SK-N-SH treated with all-trans-retinoic acid at 6 μM for 48 hours (cell line): ENCODE measurements around the gene ACADSB.

Experiments
- ATAC-seq: fragments of 200-7000 bp; cut with Tn5 transposase; 3 replicates; pipeline ENCODE4 v1.9.1; 2020; ENCODE audit warnings: mild to moderate bottlenecking, moderate library complexity
- ARNTL ChIP-seq: fragments of 450-650 bp; formaldehyde crosslinking; IDR thresholded peaks from 2 replicates; pipeline ENCODE4 v1.5.0; 2020; ENCODE audit warnings: low read depth, mild to moderate bottlenecking, moderate library complexity, borderline replicate concordance
- BACH2 ChIP-seq: fragments of 250-450 bp; sonication (Bioruptor Pico); IDR thresholded peaks from 2 replicates; pipeline ENCODE4 v1.9.0; 2021; ENCODE audit warnings: mild to moderate bottlenecking, borderline replicate concordance
- CSDC2 ChIP-seq: fragments of 250-450 bp; sonication (Bioruptor Pico); IDR thresholded peaks from 2 replicates; pipeline ENCODE4 v1.5.0; 2020; ENCODE audit warnings: mild to moderate bottlenecking, moderate library complexity
- ESRRG ChIP-seq: fragments of 250-450 bp; sonication (Bioruptor Pico); IDR thresholded peaks from 2 replicates; pipeline ENCODE4 v1.6.1; 2021; ENCODE audit warnings: mild to moderate bottlenecking
- GLIS3 ChIP-seq: fragments of 250-450 bp; sonication (Bioruptor Pico); IDR thresholded peaks from 2 replicates; pipeline ENCODE4 v1.5.0; 2020; ENCODE audit warnings: mild to moderate bottlenecking, moderate library complexity
- ISL1 ChIP-seq: fragments of 250-450 bp; sonication (Bioruptor Pico); IDR thresholded peaks from 2 replicates; pipeline ENCODE4 v2.1.2; 2022; ENCODE audit warnings: mild to moderate bottlenecking, moderate library complexity
- PPARA ChIP-seq: fragments of 250-450 bp; sonication (Bioruptor Pico); IDR thresholded peaks from 2 replicates; pipeline ENCODE4 v1.5.0; 2020; ENCODE audit warnings: mild to moderate bottlenecking, borderline replicate concordance
- RARB ChIP-seq: fragments of 250-450 bp; sonication (Bioruptor Pico); IDR thresholded peaks from 2 replicates; pipeline ENCODE4 v1.8.0; 2021; ENCODE audit warnings: mild to moderate bottlenecking, moderate library complexity
- SNAI2 ChIP-seq: fragments of 250-450 bp; sonication (Bioruptor Pico); IDR thresholded peaks from 2 replicates; pipeline ENCODE4 v1.5.0; 2020; ENCODE audit warnings: mild to moderate bottlenecking, moderate library complexity
- TOX ChIP-seq: fragments of 250-450 bp; sonication (Bioruptor Pico); IDR thresholded peaks from 2 replicates; pipeline ENCODE4 v1.8.0; 2021; ENCODE audit warnings: mild to moderate bottlenecking, moderate library complexity, borderline replicate concordance
- ZC3H10 ChIP-seq: fragments of 250-450 bp; sonication (Bioruptor Pico); IDR thresholded peaks from 2 replicates; pipeline ENCODE4 v1.5.1; 2021; ENCODE audit warnings: mild to moderate bottlenecking, moderate library complexity
- ZFP3 ChIP-seq: fragments of 250-450 bp; sonication (Bioruptor Pico); IDR thresholded peaks from 2 replicates; pipeline ENCODE4 v1.5.0; 2020; ENCODE audit warnings: mild to moderate bottlenecking, moderate library complexity
- ZNF565 ChIP-seq: fragments of 450-650 bp; formaldehyde crosslinking; conservative IDR thresholded peaks from 2 replicates; pipeline ENCODE4 v1.5.0; 2020; ENCODE audit warnings: low read depth, mild to moderate bottlenecking, moderate library complexity
- ZNF70 ChIP-seq: fragments of 450-650 bp; formaldehyde crosslinking; IDR thresholded peaks from 2 replicates; pipeline ENCODE4 v1.5.0; 2020; ENCODE audit warnings: mild to moderate bottlenecking, moderate library complexity
- TF ChIP-seq, protein P1 (sequence below): fragments of 250-450 bp; sonication (Bioruptor Pico); IDR thresholded peaks from 2 replicates; pipeline ENCODE4 v1.8.0; 2021; ENCODE audit warnings: low read depth, mild to moderate bottlenecking, moderate library complexity, borderline replicate concordance
- TF ChIP-seq, protein P2 (sequence below): fragments of 250-450 bp; sonication (Bioruptor Pico); IDR thresholded peaks from 2 replicates; pipeline ENCODE4 v1.5.1; 2021; ENCODE audit warnings: mild to moderate bottlenecking, moderate library complexity
- TF ChIP-seq, protein P3 (sequence below): fragments of 250-450 bp; sonication (Bioruptor Pico); IDR thresholded peaks from 2 replicates; pipeline ENCODE4 v1.5.0; 2020; ENCODE audit warnings: mild to moderate bottlenecking, moderate library complexity
- TF ChIP-seq, protein P4 (sequence below): fragments of 250-450 bp; sonication (Bioruptor Pico); IDR thresholded peaks from 2 replicates; pipeline ENCODE4 v1.5.1; 2020; ENCODE audit warnings: low read depth, mild to moderate bottlenecking, moderate library complexity
- TF ChIP-seq, protein P5 (sequence below): fragments of 250-450 bp; sonication (Bioruptor Pico); IDR thresholded peaks from 2 replicates; pipeline ENCODE4 v1.8.0; 2020; ENCODE audit warnings: mild to moderate bottlenecking, moderate library complexity, borderline replicate concordance

Gene ACADSB

DNA sequence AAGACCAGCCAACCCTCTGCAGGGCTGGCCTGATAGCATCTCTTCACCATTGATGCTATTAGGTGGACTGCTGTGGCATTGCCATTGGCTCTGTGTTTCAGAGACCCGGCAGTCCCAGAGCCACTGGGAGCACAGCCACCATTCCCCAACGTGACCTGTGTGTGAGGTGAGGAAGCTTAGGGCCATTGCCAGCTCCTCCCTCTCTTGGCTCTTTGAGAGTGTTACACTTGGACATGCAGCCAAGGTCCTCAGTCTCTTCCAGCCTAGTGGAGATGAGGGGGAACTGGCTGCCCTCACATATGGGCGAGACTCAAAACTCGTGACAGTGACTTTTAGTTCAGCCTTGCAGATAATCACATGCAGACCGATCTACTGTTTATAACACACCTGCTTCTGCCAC, 87.6 kb downstream of the ACADSB start:
- TF ChIP-seq SNAI2, result no peak
- TF ChIP-seq, all 23 proteins: peak for 0
- no peak for ATAC-seq

DNA sequence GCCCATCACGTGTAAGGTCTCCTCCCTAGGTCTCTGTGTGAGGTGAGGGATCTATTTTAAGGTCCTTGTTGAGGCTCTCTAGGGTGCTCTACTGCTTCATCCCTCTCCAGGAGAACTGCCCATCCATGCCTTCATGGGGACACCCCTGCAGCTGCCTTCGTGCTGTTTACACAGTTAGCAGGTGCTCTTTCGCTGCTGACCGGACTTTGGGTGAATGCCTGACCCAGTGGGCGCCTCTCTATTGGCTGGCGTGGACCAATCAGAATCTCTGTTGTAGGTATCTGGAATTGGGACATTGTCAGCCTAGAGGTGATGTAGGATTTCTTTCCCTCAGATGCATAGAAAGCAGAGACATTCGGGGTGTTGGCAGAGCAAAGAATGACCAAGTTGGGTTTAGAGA, 88.2 kb downstream of the ACADSB start:
- ATAC-seq, result no peak
- no peak for TF ChIP-seq TOX (CRISPR knock-in tag)
- no peak for TF ChIP-seq ZNF70 (CRISPR knock-in tag)
- TF ChIP-seq, protein P1, sequence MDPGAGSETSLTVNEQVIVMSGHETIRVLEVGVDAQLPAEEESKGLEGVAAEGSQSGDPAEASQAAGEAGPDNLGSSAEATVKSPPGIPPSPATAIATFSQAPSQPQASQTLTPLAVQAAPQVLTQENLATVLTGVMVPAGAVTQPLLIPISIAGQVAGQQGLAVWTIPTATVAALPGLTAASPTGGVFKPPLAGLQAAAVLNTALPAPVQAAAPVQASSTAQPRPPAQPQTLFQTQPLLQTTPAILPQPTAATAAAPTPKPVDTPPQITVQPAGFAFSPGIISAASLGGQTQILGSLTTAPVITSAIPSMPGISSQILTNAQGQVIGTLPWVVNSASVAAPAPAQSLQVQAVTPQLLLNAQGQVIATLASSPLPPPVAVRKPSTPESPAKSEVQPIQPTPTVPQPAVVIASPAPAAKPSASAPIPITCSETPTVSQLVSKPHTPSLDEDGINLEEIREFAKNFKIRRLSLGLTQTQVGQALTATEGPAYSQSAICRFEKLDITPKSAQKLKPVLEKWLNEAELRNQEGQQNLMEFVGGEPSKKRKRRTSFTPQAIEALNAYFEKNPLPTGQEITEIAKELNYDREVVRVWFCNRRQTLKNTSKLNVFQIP, result no peak
- no peak for TF ChIP-seq PPARA (CRISPR knock-in tag)
- no peak for TF ChIP-seq BACH2 (CRISPR knock-in tag)
- TF ChIP-seq RARB (CRISPR knock-in tag), result no peak
- TF ChIP-seq, protein P2, sequence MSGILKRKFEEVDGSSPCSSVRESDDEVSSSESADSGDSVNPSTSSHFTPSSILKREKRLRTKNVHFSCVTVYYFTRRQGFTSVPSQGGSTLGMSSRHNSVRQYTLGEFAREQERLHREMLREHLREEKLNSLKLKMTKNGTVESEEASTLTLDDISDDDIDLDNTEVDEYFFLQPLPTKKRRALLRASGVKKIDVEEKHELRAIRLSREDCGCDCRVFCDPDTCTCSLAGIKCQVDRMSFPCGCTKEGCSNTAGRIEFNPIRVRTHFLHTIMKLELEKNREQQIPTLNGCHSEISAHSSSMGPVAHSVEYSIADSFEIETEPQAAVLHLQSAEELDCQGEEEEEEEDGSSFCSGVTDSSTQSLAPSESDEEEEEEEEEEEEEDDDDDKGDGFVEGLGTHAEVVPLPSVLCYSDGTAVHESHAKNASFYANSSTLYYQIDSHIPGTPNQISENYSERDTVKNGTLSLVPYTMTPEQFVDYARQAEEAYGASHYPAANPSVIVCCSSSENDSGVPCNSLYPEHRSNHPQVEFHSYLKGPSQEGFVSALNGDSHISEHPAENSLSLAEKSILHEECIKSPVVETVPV (CRISPR knock-in tag), result no peak
- TF ChIP-seq ISL1 (CRISPR knock-in tag), result no peak
- no peak for TF ChIP-seq ZFP3

DNA sequence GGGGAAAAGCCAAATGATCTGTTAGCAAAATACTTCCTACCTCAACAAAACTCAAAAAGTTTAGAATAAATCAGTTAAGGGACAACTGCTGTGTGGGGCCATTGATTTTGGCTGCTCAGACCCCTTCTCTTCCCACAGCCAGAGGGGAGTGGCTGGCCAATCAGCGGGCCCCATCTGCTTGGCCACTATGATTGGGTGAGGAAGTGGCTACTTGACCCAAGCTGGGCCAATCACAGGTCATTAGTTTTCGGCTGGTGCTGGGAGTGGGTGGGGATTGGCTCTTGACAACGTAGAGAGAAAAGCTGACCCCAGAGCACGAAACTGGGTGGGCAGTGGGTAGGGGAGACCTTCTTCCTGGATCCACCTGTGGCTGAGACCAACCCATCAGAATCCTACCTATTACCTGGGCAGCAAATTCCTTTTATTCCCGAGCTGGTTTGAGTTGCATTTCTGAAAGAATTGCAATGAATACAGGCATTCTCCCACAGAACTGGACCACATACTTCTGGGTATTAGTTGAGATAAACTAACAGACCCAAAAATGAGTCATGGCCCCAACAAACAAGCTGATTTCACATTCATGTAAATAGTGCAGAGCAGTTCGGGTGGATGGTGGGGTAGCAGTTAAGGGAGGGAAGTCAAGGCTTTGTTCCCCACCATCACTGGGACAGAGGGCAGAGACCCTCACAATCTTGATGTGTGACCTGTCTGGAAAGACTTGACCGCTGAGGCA, 91.4 kb downstream of the ACADSB start:
- TF ChIP-seq CSDC2 (CRISPR knock-in tag), result no peak
- TF ChIP-seq, protein P3, sequence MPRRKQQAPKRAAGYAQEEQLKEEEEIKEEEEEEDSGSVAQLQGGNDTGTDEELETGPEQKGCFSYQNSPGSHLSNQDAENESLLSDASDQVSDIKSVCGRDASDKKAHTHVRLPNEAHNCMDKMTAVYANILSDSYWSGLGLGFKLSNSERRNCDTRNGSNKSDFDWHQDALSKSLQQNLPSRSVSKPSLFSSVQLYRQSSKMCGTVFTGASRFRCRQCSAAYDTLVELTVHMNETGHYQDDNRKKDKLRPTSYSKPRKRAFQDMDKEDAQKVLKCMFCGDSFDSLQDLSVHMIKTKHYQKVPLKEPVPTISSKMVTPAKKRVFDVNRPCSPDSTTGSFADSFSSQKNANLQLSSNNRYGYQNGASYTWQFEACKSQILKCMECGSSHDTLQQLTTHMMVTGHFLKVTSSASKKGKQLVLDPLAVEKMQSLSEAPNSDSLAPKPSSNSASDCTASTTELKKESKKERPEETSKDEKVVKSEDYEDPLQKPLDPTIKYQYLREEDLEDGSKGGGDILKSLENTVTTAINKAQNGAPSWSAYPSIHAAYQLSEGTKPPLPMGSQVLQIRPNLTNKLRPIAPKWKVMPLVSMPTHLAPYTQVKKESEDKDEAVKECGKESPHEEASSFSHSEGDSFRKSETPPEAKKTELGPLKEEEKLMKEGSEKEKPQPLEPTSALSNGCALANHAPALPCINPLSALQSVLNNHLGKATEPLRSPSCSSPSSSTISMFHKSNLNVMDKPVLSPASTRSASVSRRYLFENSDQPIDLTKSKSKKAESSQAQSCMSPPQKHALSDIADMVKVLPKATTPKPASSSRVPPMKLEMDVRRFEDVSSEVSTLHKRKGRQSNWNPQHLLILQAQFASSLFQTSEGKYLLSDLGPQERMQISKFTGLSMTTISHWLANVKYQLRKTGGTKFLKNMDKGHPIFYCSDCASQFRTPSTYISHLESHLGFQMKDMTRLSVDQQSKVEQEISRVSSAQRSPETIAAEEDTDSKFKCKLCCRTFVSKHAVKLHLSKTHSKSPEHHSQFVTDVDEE, result no peak
- TF ChIP-seq GLIS3 (CRISPR knock-in tag), result no peak
- no peak for TF ChIP-seq ESRRG
- TF ChIP-seq ZNF70 (CRISPR knock-in tag), result no peak
- no peak for TF ChIP-seq PPARA (CRISPR knock-in tag)
- TF ChIP-seq, protein P4, sequence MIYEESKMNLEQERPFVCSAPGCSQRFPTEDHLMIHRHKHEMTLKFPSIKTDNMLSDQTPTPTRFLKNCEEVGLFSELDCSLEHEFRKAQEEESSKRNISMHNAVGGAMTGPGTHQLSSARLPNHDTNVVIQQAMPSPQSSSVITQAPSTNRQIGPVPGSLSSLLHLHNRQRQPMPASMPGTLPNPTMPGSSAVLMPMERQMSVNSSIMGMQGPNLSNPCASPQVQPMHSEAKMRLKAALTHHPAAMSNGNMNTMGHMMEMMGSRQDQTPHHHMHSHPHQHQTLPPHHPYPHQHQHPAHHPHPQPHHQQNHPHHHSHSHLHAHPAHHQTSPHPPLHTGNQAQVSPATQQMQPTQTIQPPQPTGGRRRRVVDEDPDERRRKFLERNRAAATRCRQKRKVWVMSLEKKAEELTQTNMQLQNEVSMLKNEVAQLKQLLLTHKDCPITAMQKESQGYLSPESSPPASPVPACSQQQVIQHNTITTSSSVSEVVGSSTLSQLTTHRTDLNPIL (CRISPR knock-in tag), result no peak
- TF ChIP-seq, all 23 proteins: peak for 0
- ATAC-seq, result no peak

DNA sequence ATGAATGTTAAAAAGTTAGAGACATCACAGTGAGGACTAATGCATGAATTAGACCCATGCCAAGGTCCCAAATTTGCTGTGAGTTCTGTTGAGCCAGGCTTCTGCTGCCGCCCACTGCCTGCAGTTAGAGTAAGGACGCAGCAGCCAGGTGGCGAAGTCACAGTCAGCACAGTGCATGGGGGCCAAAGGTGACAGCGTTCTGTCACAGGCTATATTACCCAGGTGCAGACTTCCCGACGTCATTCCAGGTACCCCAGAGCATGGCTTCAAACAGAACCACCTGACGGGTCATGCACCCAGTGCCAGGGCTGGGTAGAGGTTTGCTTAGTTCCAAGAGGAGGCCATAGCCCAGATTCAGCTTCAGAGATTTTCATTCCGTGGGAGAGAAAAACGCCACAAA, 93.1 kb downstream of the ACADSB start:
- no peak for ATAC-seq
- TF ChIP-seq ESRRG, result no peak
- TF ChIP-seq GLIS3 (CRISPR knock-in tag), result no peak
- TF ChIP-seq ZFP3, result no peak
- no peak for TF ChIP-seq CSDC2 (CRISPR knock-in tag)
- no peak for TF ChIP-seq ZNF565
- no peak for TF ChIP-seq ISL1 (CRISPR knock-in tag)
- TF ChIP-seq ARNTL (CRISPR knock-in tag), result no peak
- TF ChIP-seq, protein P5, sequence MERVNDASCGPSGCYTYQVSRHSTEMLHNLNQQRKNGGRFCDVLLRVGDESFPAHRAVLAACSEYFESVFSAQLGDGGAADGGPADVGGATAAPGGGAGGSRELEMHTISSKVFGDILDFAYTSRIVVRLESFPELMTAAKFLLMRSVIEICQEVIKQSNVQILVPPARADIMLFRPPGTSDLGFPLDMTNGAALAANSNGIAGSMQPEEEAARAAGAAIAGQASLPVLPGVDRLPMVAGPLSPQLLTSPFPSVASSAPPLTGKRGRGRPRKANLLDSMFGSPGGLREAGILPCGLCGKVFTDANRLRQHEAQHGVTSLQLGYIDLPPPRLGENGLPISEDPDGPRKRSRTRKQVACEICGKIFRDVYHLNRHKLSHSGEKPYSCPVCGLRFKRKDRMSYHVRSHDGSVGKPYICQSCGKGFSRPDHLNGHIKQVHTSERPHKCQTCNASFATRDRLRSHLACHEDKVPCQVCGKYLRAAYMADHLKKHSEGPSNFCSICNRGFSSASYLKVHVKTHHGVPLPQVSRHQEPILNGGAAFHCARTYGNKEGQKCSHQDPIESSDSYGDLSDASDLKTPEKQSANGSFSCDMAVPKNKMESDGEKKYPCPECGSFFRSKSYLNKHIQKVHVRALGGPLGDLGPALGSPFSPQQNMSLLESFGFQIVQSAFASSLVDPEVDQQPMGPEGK (CRISPR knock-in tag), result no peak
- TF ChIP-seq SNAI2, result no peak
- TF ChIP-seq TOX (CRISPR knock-in tag), result no peak
- TF ChIP-seq ZNF70 (CRISPR knock-in tag), result no peak
- TF ChIP-seq, protein P3, result no peak
- TF ChIP-seq ZC3H10 (CRISPR knock-in tag), result no peak
- TF ChIP-seq, protein P1, result no peak
- TF ChIP-seq, protein P2 (CRISPR knock-in tag), result no peak
